Measurements from ENCODE around the gene MOB3B. TPM values are rescaled to one million over a fixed set of nuclear protein-coding genes. Genes with fewer than 3 reads are reported as not detected.

MOB3B gene
- total RNA-seq, 1 experiment from 2014 or later = 2.6 TPM

DNA sequence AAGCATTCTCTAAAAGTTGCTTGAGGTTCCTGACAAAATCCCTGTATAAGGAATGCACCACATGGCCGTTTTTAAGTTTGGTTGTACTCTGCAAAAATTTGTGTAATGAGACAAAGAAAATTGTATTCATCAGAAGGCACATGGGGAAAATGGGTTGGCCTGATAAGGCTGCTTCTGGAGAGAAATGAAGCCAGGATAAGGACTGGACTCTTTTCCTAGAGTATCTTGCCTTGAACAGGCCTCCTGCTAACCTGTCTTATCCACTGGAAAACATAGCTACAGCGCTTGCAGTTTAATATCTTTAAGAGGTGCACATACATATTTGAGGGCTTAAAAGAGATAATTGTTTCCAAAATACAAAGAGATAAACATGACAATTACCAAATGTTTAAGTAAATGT lies 46.9 kb downstream of the MOB3B start:
- intact Hi-C loops (cut with micrococcal nuclease) = no loop called here
- no peak overlapping the region for H3K27ac ChIP-seq (ENCODE audit: low read length)
- ChIA-PET POLR2A (ENCODE audit: unreplicated experiment) (interaction anchor here (0.7 kb wide), 1 partner anchor 121 kb away, joined by 10 read pairs; no protein-coding TSS in a partner anchor), CTCF (no interaction called here)
- H3K4me1 ChIP-seq (ENCODE audit: insufficient read depth, low read length) = no peaks in the 10 kb centered on the region
- H4K20me1 ChIP-seq (ENCODE audit: low read length) = no peaks in the 10 kb centered on the region
- no peak overlapping the region for H3K4me2 ChIP-seq (ENCODE audit: low read length)
- ATAC-seq = no peak
- H3K9me3 ChIP-seq (ENCODE audit: low read length) = no peaks in the 10 kb centered on the region
- no peaks in the 10 kb centered on the region for H3K36me3 ChIP-seq (ENCODE audit: low read depth, low read length)
- H3K9ac ChIP-seq (ENCODE audit: low read length) = no peak overlapping the region
- no peaks in the 10 kb centered on the region for H3K27me3 ChIP-seq (ENCODE audit: low read length)
- DNase-seq = no peak
- no peaks in the 10 kb centered on the region for H3F3A ChIP-seq (ENCODE audit: low read length, unreplicated experiment)
- no peaks in the 10 kb centered on the region for H3K79me2 ChIP-seq (ENCODE audit: low read length)
- no peak overlapping the region for H2AFZ ChIP-seq (ENCODE audit: low read length)
- BruUV-seq (replicated peaks) = no TSS peak
- H3K9me2 ChIP-seq (replicated peaks; ENCODE audit: low read length) = no peaks in the 10 kb centered on the region
- H3K4me3 ChIP-seq (ENCODE audit: low read length) = no peak overlapping the region
- TF ChIP-seq EZH2 (IDR thresholded peaks at IDR 0.05; ENCODE audit: low read length, unreplicated experiment) (no peak), EZH2phosphoT487 (IDR thresholded peaks at IDR 0.05; ENCODE audit: borderline replicate concordance, low read length) (no peak)
- TF ChIP-seq, protein P1, sequence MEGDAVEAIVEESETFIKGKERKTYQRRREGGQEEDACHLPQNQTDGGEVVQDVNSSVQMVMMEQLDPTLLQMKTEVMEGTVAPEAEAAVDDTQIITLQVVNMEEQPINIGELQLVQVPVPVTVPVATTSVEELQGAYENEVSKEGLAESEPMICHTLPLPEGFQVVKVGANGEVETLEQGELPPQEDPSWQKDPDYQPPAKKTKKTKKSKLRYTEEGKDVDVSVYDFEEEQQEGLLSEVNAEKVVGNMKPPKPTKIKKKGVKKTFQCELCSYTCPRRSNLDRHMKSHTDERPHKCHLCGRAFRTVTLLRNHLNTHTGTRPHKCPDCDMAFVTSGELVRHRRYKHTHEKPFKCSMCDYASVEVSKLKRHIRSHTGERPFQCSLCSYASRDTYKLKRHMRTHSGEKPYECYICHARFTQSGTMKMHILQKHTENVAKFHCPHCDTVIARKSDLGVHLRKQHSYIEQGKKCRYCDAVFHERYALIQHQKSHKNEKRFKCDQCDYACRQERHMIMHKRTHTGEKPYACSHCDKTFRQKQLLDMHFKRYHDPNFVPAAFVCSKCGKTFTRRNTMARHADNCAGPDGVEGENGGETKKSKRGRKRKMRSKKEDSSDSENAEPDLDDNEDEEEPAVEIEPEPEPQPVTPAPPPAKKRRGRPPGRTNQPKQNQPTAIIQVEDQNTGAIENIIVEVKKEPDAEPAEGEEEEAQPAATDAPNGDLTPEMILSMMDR (conservative IDR thresholded peaks at IDR 0.05; ENCODE audit: low read depth, low read length) = no peak

DNA sequence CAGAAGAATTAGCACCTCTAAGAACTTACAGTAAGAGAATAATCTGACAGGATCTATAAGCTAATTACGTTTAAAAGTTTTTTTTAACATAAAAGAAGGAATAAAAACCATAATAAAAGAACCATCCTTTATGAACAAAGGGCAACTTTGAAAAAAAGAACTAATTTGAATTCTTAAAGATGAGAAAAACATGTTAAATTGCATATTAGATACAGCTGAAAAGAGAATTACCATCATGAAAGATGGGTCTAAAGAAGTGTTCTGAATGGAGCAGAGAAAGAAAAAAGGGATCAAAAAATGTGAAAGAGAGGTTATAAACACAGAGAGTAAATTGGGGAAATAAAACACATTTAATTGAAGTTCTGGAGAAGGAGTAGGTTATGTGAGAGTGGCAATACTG lies 51.3 kb downstream of the MOB3B start:
- Histone ChIP-seq H4K20me1 (ENCODE audit: low read length) (no peaks in the 10 kb centered on the region), H3K27ac (ENCODE audit: low read length) (no peak overlapping the region), H3K27me3 (ENCODE audit: low read length) (no peaks in the 10 kb centered on the region), H3K9me2 (replicated peaks; ENCODE audit: low read length) (no peaks in the 10 kb centered on the region), H3K79me2 (ENCODE audit: low read length) (no peaks in the 10 kb centered on the region), H3K9ac (ENCODE audit: low read length) (no peak overlapping the region), H2AFZ (ENCODE audit: low read length) (no peak overlapping the region), H3F3A (ENCODE audit: low read length, unreplicated experiment) (no peaks in the 10 kb centered on the region), H3K4me2 (ENCODE audit: low read length) (no peak overlapping the region), H3K9me3 (ENCODE audit: low read length) (no peaks in the 10 kb centered on the region), H3K4me3 (ENCODE audit: low read length) (no peak overlapping the region), H3K4me1 (ENCODE audit: insufficient read depth, low read length) (no peaks in the 10 kb centered on the region), H3K36me3 (ENCODE audit: low read depth, low read length) (no peaks in the 10 kb centered on the region)
- DNase-seq (no peak), ATAC-seq (no peak)
- intact Hi-C loops (cut with micrococcal nuclease) = no loop called here
- no TSS peak for BruUV-seq (replicated peaks)
- TF ChIP-seq EZH2phosphoT487 (IDR thresholded peaks at IDR 0.05; ENCODE audit: borderline replicate concordance, low read length) (no peak), EZH2 (IDR thresholded peaks at IDR 0.05; ENCODE audit: low read length, unreplicated experiment) (no peak)
- TF ChIP-seq, protein P1 (conservative IDR thresholded peaks at IDR 0.05; ENCODE audit: low read depth, low read length) = no peak
- ChIA-PET CTCF (no interaction called here), POLR2A (ENCODE audit: unreplicated experiment) (no interaction called here)

DNA sequence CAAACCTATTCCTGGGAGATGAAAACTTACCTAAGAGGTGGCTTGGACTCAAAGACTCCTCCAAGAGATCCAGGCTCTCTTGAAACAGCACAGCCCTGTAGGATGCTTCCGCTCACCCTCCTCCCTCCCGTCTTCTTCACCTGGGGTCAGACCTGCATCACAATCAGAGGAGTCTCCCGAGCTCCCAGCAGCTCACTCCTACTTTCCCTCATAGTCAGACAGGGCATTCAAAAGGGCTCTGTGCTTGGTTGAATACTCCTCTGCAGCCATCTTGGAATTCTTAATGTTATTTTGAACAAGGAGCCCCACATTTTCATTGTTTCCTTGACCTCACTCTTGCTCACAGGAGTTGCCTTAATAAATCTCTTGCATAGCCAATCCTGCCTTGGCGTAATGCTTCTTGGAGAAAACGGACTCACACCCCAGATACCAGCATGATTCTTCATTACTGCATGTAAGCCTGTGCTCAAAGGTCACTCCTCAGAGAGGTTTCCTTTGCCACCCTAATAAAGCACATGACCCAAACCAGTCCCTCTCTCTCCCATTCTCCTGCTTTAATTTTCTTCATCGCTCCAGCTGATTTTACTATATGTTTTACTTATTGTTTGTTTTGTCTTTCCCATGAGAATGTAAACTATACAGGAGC lies 52.6 kb downstream of the MOB3B start:
- intact Hi-C loops (cut with micrococcal nuclease) = no loop called here
- no peak overlapping the region for H3K4me2 ChIP-seq (ENCODE audit: low read length)
- no peaks in the 10 kb centered on the region for H3K9me2 ChIP-seq (replicated peaks; ENCODE audit: low read length)
- DNase-seq (no peak), ATAC-seq (no peak)
- no peaks in the 10 kb centered on the region for H3K79me2 ChIP-seq (ENCODE audit: low read length)
- no peak overlapping the region for H3K27ac ChIP-seq (ENCODE audit: low read length)
- TF ChIP-seq, protein P1 (conservative IDR thresholded peaks at IDR 0.05; ENCODE audit: low read depth, low read length) = no peak
- no peak for TF ChIP-seq EZH2 (IDR thresholded peaks at IDR 0.05; ENCODE audit: low read length, unreplicated experiment)
- CTCF ChIA-PET = no interaction called here
- no peaks in the 10 kb centered on the region for H3K4me1 ChIP-seq (ENCODE audit: insufficient read depth, low read length)
- H2AFZ ChIP-seq (ENCODE audit: low read length) = no peak overlapping the region
- no peaks in the 10 kb centered on the region for H3K36me3 ChIP-seq (ENCODE audit: low read depth, low read length)
- no peaks in the 10 kb centered on the region for H3K9me3 ChIP-seq (ENCODE audit: low read length)
- no peaks in the 10 kb centered on the region for H4K20me1 ChIP-seq (ENCODE audit: low read length)
- BruUV-seq (replicated peaks) = no TSS peak
- no peak overlapping the region for H3K4me3 ChIP-seq (ENCODE audit: low read length)
- H3K9ac ChIP-seq (ENCODE audit: low read length) = no peak overlapping the region
- no peaks in the 10 kb centered on the region for H3F3A ChIP-seq (ENCODE audit: low read length, unreplicated experiment)
- POLR2A ChIA-PET (ENCODE audit: unreplicated experiment) = no interaction called here
- H3K27me3 ChIP-seq (ENCODE audit: low read length) = no peaks in the 10 kb centered on the region

Measured in PC-3 (cell line).